DND-41 (cell line): ENCODE results near the gene S100A7.

Experiments
- ATAC-seq: fragments of 200-7000 bp; cut with Tn5 transposase; 3 replicates; pipeline ENCODE4 v1.9.1; 2021; ENCODE audit warnings: low read depth; ENCODE audit not compliant: insufficient read depth
- DNase-seq: peaks from one replicate; pipeline ENCODE4 v3.0.0-alpha.2; 2020
- H2AFZ ChIP-seq: 2 replicates; pipeline ENCODE4 v1.6.0; 2012; ENCODE audit warnings: low read depth, low read length
- H3K27ac ChIP-seq: 2 replicates; pipeline ENCODE4 v1.5.1; 2012; ENCODE audit warnings: low read length, inconsistent platforms
- H3K27me3 ChIP-seq: fragments of 200-600 bp; sonication (generic); 2 replicates; pipeline ENCODE4 v1.6.0; 2012; ENCODE audit warnings: low read length, mild to moderate bottlenecking, inconsistent platforms; ENCODE audit not compliant: insufficient read depth, poor library complexity
- H3K36me3 ChIP-seq: 2 replicates; pipeline ENCODE4 v1.5.1; 2012; ENCODE audit warnings: low read length, inconsistent platforms; ENCODE audit not compliant: insufficient read depth
- H3K4me1 ChIP-seq: 2 replicates; pipeline ENCODE4 v1.5.1; 2012; ENCODE audit warnings: mild to moderate bottlenecking, low read length; ENCODE audit not compliant: insufficient read depth
- H3K4me2 ChIP-seq: 2 replicates; pipeline ENCODE4 v1.6.0; 2012; ENCODE audit warnings: mild to moderate bottlenecking, moderate library complexity, low read length, inconsistent platforms; ENCODE audit not compliant: insufficient read depth
- H3K4me3 ChIP-seq, 2 experiments: fragments of 200-600 bp in 1 of 2; shearing (Covaris generic) in 1 of 2; 2 replicates each; pipeline ENCODE4 v1.5.1; 2012 to 2016; ENCODE audit warnings: inconsistent platforms in 2 of 2, low read length in 2 of 2, mild to moderate bottlenecking in 2 of 2, low read depth in 1 of 2, moderate library complexity in 1 of 2
- H3K79me2 ChIP-seq: 2 replicates; pipeline ENCODE4 v1.6.0; 2012; ENCODE audit warnings: low read length, inconsistent platforms; ENCODE audit not compliant: insufficient read depth
- H3K9ac ChIP-seq: 2 replicates; pipeline ENCODE4 v1.6.0; 2012; ENCODE audit warnings: low read depth, mild to moderate bottlenecking, inconsistent platforms, low read length, moderate library complexity
- H3K9me3 ChIP-seq: 2 replicates; pipeline ENCODE4 v1.5.1; 2012; ENCODE audit warnings: low read length, moderate library complexity, mild to moderate bottlenecking, inconsistent platforms; ENCODE audit not compliant: insufficient read depth, severe bottlenecking
- H4K20me1 ChIP-seq: 2 replicates; pipeline ENCODE4 v1.6.0; 2012; ENCODE audit warnings: low read length; ENCODE audit not compliant: insufficient read depth
- EZH2 ChIP-seq: IDR thresholded peaks from 3 replicates; pipeline ENCODE4 v1.6.1; 2012; ENCODE audit warnings: borderline replicate concordance, low read depth, mild to moderate bottlenecking, moderate library complexity, low read length, inconsistent platforms; ENCODE audit not compliant: severe bottlenecking
- TF ChIP-seq, protein P1 (sequence below): IDR thresholded peaks from 2 replicates; pipeline ENCODE4 v1.5.1; 2012; ENCODE audit warnings: borderline replicate concordance, low read length, moderate library complexity, mild to moderate bottlenecking; ENCODE audit not compliant: poor library complexity, severe bottlenecking; ENCODE audit errors: extremely low read depth

The S100A7 gene

DNA sequence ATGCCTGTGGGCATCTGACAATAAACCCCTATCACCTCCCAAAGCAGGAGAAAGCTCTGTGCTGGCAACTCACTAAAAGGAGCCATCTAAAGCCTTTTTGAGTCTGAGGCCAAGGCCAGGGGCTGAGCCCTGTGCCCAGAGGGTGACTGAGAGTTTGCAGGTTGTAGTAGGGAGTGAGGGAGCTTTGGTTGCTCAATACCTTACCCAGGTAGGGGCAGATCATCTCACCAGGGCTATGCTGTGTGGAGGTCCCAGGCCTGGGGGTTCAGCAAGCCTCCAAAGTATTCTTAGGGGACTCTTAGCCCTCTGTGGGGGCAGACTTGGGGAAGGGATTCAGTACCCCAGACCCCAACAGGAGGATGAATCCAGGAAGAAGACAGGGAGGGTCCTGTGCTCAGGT, 21.2 kb downstream of the S100A7 start:
- Histone ChIP-seq H3K9me3 (no peaks in the 10 kb centered on the region), H3K4me3 (no peak overlapping the region), H2AFZ (no peak overlapping the region), H3K4me1 (no peaks in the 10 kb centered on the region), H3K4me2 (no peak overlapping the region), H3K27me3 (peaks cover 4% of the 10 kb centered on the region), H3K27ac (no peak overlapping the region), H4K20me1 (no peaks in the 10 kb centered on the region; the same call in 1 of the 2 replicates), H3K79me2 (no peaks in the 10 kb centered on the region), H3K9ac (no peak overlapping the region), H3K36me3 (no peaks in the 10 kb centered on the region)
- TF ChIP-seq EZH2, result no peak
- ATAC-seq, result no peak
- no peak for DNase-seq

DNA sequence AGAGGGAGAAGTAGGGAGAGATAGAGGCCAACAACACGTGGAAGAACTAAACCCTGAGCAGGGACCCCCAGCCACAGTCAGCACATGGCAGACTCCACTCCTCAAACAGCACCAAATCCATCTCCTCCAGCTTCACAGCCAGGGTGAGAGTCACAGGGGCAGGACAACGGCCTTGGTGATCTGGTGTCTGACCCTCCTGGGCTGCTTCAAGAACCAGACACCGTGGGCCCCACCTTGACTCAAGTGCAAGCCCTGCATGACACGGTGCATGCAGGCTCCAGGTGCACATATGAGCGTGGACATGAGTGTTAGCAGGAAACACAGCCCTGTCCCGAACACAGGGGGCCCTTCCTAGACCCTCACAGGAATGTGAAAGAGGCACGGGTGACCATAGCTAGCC, 21.9 kb downstream of the S100A7 start:
- Histone ChIP-seq H2AFZ (no peak overlapping the region), H3K79me2 (no peaks in the 10 kb centered on the region), H3K36me3 (no peaks in the 10 kb centered on the region), H3K4me1 (no peaks in the 10 kb centered on the region), H3K27ac (no peak overlapping the region), H3K4me2 (no peak overlapping the region), H3K9me3 (no peaks in the 10 kb centered on the region), H4K20me1 (no peaks in the 10 kb centered on the region), H3K4me3 (no peak overlapping the region), H3K27me3 (peaks cover 4% of the 10 kb centered on the region), H3K9ac (no peak overlapping the region)
- TF ChIP-seq, protein P1, sequence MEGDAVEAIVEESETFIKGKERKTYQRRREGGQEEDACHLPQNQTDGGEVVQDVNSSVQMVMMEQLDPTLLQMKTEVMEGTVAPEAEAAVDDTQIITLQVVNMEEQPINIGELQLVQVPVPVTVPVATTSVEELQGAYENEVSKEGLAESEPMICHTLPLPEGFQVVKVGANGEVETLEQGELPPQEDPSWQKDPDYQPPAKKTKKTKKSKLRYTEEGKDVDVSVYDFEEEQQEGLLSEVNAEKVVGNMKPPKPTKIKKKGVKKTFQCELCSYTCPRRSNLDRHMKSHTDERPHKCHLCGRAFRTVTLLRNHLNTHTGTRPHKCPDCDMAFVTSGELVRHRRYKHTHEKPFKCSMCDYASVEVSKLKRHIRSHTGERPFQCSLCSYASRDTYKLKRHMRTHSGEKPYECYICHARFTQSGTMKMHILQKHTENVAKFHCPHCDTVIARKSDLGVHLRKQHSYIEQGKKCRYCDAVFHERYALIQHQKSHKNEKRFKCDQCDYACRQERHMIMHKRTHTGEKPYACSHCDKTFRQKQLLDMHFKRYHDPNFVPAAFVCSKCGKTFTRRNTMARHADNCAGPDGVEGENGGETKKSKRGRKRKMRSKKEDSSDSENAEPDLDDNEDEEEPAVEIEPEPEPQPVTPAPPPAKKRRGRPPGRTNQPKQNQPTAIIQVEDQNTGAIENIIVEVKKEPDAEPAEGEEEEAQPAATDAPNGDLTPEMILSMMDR, result no peak
- no peak for TF ChIP-seq EZH2
- ATAC-seq, result no peak
- DNase-seq, result no peak

DNA sequence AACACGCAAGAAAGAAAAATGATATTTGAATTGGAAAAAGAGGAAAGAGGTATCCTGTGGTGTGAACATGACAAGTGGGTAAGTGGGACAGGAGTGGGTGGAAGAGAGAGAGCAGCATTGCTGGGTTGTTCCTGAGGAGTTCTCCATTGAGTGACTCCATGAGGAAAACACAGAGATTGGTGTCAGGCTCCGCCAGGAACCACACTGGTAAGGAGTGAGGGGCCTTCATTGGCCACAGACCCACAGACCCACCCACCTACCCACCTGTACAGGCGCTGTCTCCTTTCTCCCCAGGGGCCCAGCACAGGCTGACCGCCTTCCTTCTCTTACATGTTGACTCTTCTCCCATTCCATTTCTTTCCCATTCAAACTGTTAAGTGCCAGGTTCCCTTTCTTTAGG, 23.2 kb downstream of the S100A7 start:
- no peak for ATAC-seq
- H4K20me1 ChIP-seq, result no peaks in the 10 kb centered on the region
- TF ChIP-seq, protein P1, result no peak
- TF ChIP-seq EZH2, result no peak

DNA sequence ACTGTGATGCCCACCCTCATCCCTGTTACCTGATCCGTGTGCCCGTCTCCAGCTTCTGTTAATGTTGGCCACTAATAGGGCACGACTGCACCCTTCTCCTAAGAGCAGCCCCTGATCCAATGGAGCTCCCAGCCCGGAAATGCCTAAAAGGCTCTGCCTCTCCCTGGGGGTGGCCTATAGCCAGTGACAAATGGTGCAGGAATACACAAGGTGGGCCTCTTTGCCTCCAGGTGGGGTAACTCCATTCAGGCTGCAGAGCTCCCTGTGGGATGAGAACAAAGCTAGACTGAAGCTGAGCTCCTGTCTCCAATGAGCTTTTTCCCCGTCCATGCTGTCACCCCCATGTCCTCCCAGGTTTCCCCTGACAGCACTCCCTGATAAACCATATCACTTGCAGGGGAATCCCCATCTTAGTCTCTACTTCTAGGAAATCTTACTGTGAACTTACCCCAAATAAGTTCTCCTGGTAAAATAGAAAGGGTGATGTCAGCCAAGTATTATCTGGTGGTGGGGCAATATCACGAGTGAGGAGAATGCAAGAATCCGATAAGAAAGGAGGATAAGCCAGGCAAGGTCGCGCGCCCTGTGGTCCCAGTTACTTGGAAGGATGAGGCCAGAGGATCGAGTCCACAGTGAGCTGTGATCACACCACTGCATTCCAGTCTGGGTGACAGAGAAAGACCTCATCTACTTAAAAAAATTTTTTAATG, 25.6 kb downstream of the S100A7 start:
- Histone ChIP-seq H3K4me1 (no peaks in the 10 kb centered on the region), H3K9ac (no peak overlapping the region), H3K27me3 (peaks cover 4% of the 10 kb centered on the region), H4K20me1 (no peaks in the 10 kb centered on the region; the same call in 1 of the 2 replicates), H3K79me2 (no peaks in the 10 kb centered on the region), H3K36me3 (no peaks in the 10 kb centered on the region), H3K4me3 (no peak overlapping the region), H3K27ac (no peak overlapping the region), H2AFZ (no peak overlapping the region), H3K9me3 (no peaks in the 10 kb centered on the region), H3K4me2 (no peak overlapping the region)
- TF ChIP-seq, protein P1, result no peak
- no peak for TF ChIP-seq EZH2
- DNase-seq (no peak), ATAC-seq (no peak)

More for the DNA sequence above, 23.2 kb downstream of the S100A7 start:
- Histone ChIP-seq H3K9ac (no peak overlapping the region), H3K27me3 (peaks cover 4% of the 10 kb centered on the region), H2AFZ (no peak overlapping the region), H3K36me3 (no peaks in the 10 kb centered on the region), H3K4me3 (no peak overlapping the region), H3K4me2 (no peak overlapping the region), H3K9me3 (no peaks in the 10 kb centered on the region), H3K79me2 (no peaks in the 10 kb centered on the region), H3K4me1 (no peaks in the 10 kb centered on the region), H3K27ac (no peak overlapping the region)
- no peak for DNase-seq
